SU-DHL-6 (cell line): ENCODE measurements around the gene OTOGL.

ENCODE experiments used
- H2AFZ ChIP-seq: fragments of 200-600 bp; sonication (generic); 2 replicates; pipeline ENCODE4 v1.6.1; 2014; ENCODE audit warnings: low read depth, mild to moderate bottlenecking, moderate library complexity, mixed read lengths, antibody characterized with exemption, low read length; ENCODE audit not compliant: severe bottlenecking
- H3F3A ChIP-seq: fragments of 200-600 bp; shearing (Covaris generic); 2 replicates; pipeline ENCODE4 v1.6.0; 2016; ENCODE audit warnings: antibody characterized with exemption, mild to moderate bottlenecking; ENCODE audit not compliant: insufficient read depth
- H3K27ac ChIP-seq: fragments of 200-600 bp; sonication (generic); 2 replicates; pipeline ENCODE4 v1.5.1; 2016; ENCODE audit warnings: low read depth, mild to moderate bottlenecking, low read length, moderate library complexity, mixed read lengths
- H3K27me3 ChIP-seq: fragments of 200-600 bp; sonication (generic), shearing (Covaris generic); 2 replicates; pipeline ENCODE4 v1.6.0; 2014; ENCODE audit warnings: mild to moderate bottlenecking, low read length
- H3K36me3 ChIP-seq: fragments of 200-600 bp; sonication (generic); 2 replicates; pipeline ENCODE4 v1.6.1; 2014; ENCODE audit warnings: mild to moderate bottlenecking, low read length, mixed read lengths
- H3K4me2 ChIP-seq: fragments of 300-600, 200-600 bp; shearing (Covaris generic), sonication (generic); 2 replicates; pipeline ENCODE4 v1.6.0; 2014; ENCODE audit warnings: low read length, low read depth, mild to moderate bottlenecking; ENCODE audit not compliant: poor library complexity, severe bottlenecking
- H3K4me3 ChIP-seq: fragments of 200-600 bp; sonication (generic); 2 replicates; pipeline ENCODE4 v1.5.1; 2014; ENCODE audit warnings: antibody characterized with exemption, low read length, mild to moderate bottlenecking, mixed read lengths; ENCODE audit not compliant: insufficient read depth, poor library complexity, severe bottlenecking
- H3K79me2 ChIP-seq: fragments of 200-600 bp; sonication (generic); 2 replicates; pipeline ENCODE4 v1.6.1; 2014; ENCODE audit warnings: mild to moderate bottlenecking, low read length, moderate library complexity; ENCODE audit not compliant: insufficient read depth
- H3K9ac ChIP-seq: fragments of 200-600 bp; sonication (generic); 2 replicates; pipeline ENCODE4 v1.7.0; 2014; ENCODE audit warnings: mild to moderate bottlenecking, low read length
- H3K9me2 ChIP-seq: fragments of 200-600 bp; sonication (generic); replicated peaks from 2 replicates; pipeline ENCODE4 v1.6.1; 2014; ENCODE audit warnings: low read length; ENCODE audit not compliant: insufficient read depth
- H3K9me3 ChIP-seq: fragments of 200-600 bp; sonication (generic); 2 replicates; pipeline ENCODE4 v1.6.1; 2014; ENCODE audit warnings: low read length, mixed read lengths; ENCODE audit not compliant: insufficient read depth
- H4K20me1 ChIP-seq: fragments of 200-600 bp; sonication (generic); 2 replicates; pipeline ENCODE4 v1.6.1; 2014; ENCODE audit warnings: low read depth, mild to moderate bottlenecking, antibody characterized with exemption, low read length, moderate library complexity, mixed read lengths
- EZH2phosphoT487 ChIP-seq: fragments of 200-600 bp; sonication (generic), shearing (Covaris generic); conservative IDR thresholded peaks from 2 replicates; pipeline ENCODE4 v1.6.1; 2018; ENCODE audit warnings: mild to moderate bottlenecking, antibody characterized with exemption, low read length, moderate library complexity, mixed read lengths
- TF ChIP-seq, protein P1 (sequence below): fragments of 200-600 bp; sonication (generic); IDR thresholded peaks from one replicate; pipeline ENCODE4 v1.5.1; 2017; ENCODE audit warnings: antibody characterized with exemption, mild to moderate bottlenecking, low read length, moderate library complexity; ENCODE audit not compliant: insufficient read depth, poor library complexity, severe bottlenecking

The OTOGL gene

DNA sequence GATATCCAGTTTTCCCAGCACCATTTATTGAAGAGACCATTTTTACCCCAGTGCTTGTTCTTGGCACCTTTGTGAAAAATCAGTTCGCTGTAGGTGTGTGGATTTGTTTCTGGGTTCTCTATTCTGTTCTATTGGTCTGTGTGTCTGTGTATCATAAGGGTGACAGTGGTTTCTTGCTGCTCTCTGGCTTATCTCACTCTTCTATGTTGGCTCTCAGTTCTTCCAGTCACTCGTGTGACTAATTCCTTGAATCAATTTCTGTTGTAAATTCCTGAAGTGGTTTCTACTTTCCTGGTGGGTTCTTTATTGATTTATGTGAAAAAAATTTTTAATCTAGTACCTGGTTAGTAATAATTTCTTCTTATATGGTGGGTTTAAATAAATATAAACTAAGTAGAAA is 58.3 kb downstream of the OTOGL start:
- Histone ChIP-seq H3K9me2 (no peaks in the 10 kb centered on the region), H3K27ac (no peak overlapping the region), H3K4me2 (no peak overlapping the region), H3K9me3 (no peaks in the 10 kb centered on the region), H3K79me2 (no peaks in the 10 kb centered on the region), H2AFZ (no peak overlapping the region), H3K27me3 (no peaks in the 10 kb centered on the region), H3K9ac (no peak overlapping the region), H4K20me1 (no peaks in the 10 kb centered on the region), H3K36me3 (no peaks in the 10 kb centered on the region), H3K4me3 (no peak overlapping the region), H3F3A (no peaks in the 10 kb centered on the region)
- TF ChIP-seq EZH2phosphoT487, result no peak
- TF ChIP-seq, protein P1, sequence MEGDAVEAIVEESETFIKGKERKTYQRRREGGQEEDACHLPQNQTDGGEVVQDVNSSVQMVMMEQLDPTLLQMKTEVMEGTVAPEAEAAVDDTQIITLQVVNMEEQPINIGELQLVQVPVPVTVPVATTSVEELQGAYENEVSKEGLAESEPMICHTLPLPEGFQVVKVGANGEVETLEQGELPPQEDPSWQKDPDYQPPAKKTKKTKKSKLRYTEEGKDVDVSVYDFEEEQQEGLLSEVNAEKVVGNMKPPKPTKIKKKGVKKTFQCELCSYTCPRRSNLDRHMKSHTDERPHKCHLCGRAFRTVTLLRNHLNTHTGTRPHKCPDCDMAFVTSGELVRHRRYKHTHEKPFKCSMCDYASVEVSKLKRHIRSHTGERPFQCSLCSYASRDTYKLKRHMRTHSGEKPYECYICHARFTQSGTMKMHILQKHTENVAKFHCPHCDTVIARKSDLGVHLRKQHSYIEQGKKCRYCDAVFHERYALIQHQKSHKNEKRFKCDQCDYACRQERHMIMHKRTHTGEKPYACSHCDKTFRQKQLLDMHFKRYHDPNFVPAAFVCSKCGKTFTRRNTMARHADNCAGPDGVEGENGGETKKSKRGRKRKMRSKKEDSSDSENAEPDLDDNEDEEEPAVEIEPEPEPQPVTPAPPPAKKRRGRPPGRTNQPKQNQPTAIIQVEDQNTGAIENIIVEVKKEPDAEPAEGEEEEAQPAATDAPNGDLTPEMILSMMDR, result no peak

DNA sequence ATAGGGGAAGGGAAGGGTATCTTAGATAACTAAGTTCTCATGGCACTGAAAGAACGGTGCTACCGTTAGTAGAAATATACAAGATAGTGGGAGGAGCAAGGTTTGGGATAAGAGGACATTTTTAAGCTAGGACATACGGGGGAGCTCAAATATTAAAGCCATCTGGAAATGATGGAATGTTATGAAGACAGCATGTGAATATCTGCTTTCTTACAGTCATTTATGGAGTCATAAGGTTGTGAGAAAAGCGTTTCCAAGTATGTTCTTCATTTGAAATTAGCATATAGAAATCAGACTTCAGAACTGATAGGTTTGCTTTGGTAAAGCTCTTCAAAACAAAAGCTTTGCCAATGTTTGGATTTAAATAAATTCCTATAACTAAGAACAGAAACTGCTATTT is 62.3 kb downstream of the OTOGL start:
- Histone ChIP-seq H3K9me3 (no peaks in the 10 kb centered on the region), H3K9me2 (no peaks in the 10 kb centered on the region), H3K27me3 (no peaks in the 10 kb centered on the region), H3K36me3 (no peaks in the 10 kb centered on the region), H3K4me2 (no peak overlapping the region), H3K4me3 (no peak overlapping the region), H3F3A (no peaks in the 10 kb centered on the region), H3K27ac (no peak overlapping the region), H3K79me2 (no peaks in the 10 kb centered on the region), H2AFZ (no peak overlapping the region), H3K9ac (no peak overlapping the region), H4K20me1 (no peaks in the 10 kb centered on the region)
- TF ChIP-seq, protein P1, result no peak
- TF ChIP-seq EZH2phosphoT487, result no peak

DNA sequence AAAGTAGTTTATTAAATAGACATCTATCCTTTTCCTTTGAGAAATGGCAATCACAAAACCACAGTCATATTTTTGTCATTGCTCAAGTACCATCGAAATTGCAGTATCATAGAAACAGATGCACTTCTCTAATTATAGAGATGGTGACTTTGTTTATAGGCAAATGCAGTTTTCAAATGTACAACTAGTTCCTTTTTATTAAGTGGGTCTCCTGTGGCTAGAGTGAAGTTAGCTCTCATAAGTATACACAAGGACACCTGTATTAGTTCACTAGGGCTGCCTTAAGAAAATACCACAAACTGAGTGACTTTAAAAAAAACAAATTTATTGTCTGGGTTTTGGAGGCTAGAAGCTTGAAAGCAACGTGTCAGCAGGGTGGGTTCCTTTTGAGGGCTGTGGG is 62.8 kb downstream of the OTOGL start:
- Histone ChIP-seq H3K9me2 (no peaks in the 10 kb centered on the region), H3K9me3 (no peaks in the 10 kb centered on the region), H3K9ac (no peak overlapping the region), H3K27ac (no peak overlapping the region), H3K4me3 (no peak overlapping the region), H3K27me3 (no peaks in the 10 kb centered on the region), H3K4me2 (no peak overlapping the region), H4K20me1 (no peaks in the 10 kb centered on the region), H3K79me2 (no peaks in the 10 kb centered on the region), H3F3A (no peaks in the 10 kb centered on the region), H3K36me3 (no peaks in the 10 kb centered on the region), H2AFZ (no peak overlapping the region)
- TF ChIP-seq EZH2phosphoT487, result no peak
- TF ChIP-seq, protein P1, result no peak

DNA sequence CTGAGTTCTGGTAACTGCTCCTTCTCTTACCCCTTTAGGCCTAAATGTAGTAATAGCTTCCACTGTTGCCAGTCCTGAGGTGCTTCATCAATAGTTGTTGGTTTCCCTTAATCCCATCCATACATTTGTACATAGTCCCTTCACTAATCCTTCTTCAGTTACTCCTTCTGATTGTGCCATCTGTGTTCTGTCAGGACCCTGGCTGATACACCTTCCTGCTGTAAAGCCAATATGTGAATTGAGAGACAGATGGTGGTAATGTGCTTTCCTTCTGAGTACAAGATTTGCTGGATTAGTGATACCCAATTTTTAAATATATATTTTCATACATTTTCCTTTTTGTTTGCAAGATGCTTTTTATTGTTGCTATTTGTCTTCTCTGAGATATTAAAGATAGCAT is 66.4 kb downstream of the OTOGL start:
- no peaks in the 10 kb centered on the region for H3K27me3 ChIP-seq

More for the DNA sequence above, 66.4 kb downstream of the OTOGL start:
- Histone ChIP-seq H3K4me3 (no peak overlapping the region), H3K36me3 (no peaks in the 10 kb centered on the region), H4K20me1 (no peaks in the 10 kb centered on the region), H3K9me2 (no peaks in the 10 kb centered on the region), H3K27ac (no peak overlapping the region), H3K9me3 (no peaks in the 10 kb centered on the region), H3F3A (no peaks in the 10 kb centered on the region), H3K9ac (no peak overlapping the region), H3K79me2 (no peaks in the 10 kb centered on the region), H2AFZ (no peak overlapping the region), H3K4me2 (no peak overlapping the region)
- no peak for TF ChIP-seq EZH2phosphoT487
- TF ChIP-seq, protein P1, result no peak
